ENCODE results near the gene CTIF.

DNA sequence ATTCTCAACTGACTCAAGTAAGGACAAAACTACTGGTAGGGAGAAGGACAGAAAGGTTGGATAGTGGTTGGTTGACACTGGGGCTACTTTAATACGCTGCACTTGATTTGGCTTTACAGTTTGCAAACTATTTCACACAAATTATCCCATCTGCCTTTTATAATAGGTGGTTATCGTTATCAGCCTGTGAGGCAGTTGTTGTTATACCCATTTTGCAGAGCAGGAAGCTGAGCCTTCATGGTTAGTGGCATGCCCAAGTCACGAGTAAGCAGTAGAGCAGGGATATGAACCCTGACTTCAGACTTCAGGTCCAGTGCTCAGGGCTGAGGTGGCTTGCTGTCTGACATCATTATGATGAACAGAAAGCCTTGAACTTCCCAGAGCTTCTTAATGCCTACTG, 5.3 kb downstream of the CTIF start:
- TF ChIP-seq, protein P1, sequence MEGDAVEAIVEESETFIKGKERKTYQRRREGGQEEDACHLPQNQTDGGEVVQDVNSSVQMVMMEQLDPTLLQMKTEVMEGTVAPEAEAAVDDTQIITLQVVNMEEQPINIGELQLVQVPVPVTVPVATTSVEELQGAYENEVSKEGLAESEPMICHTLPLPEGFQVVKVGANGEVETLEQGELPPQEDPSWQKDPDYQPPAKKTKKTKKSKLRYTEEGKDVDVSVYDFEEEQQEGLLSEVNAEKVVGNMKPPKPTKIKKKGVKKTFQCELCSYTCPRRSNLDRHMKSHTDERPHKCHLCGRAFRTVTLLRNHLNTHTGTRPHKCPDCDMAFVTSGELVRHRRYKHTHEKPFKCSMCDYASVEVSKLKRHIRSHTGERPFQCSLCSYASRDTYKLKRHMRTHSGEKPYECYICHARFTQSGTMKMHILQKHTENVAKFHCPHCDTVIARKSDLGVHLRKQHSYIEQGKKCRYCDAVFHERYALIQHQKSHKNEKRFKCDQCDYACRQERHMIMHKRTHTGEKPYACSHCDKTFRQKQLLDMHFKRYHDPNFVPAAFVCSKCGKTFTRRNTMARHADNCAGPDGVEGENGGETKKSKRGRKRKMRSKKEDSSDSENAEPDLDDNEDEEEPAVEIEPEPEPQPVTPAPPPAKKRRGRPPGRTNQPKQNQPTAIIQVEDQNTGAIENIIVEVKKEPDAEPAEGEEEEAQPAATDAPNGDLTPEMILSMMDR (IDR thresholded peaks at IDR 0.05; ENCODE audit: poor library complexity, severe bottlenecking): no peak
- no peak for TF ChIP-seq EP300 (conservative IDR thresholded peaks at IDR 0.05; ENCODE audit: poor library complexity, severe bottlenecking)
- no peak for TF ChIP-seq POLR2AphosphoS5 (IDR thresholded peaks at IDR 0.05)
- no peak for TF ChIP-seq RAD21 (conservative IDR thresholded peaks at IDR 0.05)
- TF ChIP-seq EZH2 (IDR thresholded peaks at IDR 0.05; ENCODE audit: borderline replicate concordance, insufficient read depth, low read length, poor library complexity, severe bottlenecking): no peak
- no peak for TF ChIP-seq SMC3 (conservative IDR thresholded peaks at IDR 0.05; ENCODE audit: poor library complexity)

Measured in neural cell (in vitro differentiated cells).